HCT116 (cell line): ENCODE measurements around the gene NUBPL.

Experiments used
- CEBPB ChIP-seq: IDR thresholded peaks from 2 replicates; pipeline ENCODE4 v1.6.1; 2012; ENCODE audit warnings: low read depth
- SIN3A ChIP-seq: IDR thresholded peaks from 2 replicates; pipeline ENCODE4 v1.6.1; 2012; ENCODE audit warnings: low read depth
- ZNF274 ChIP-seq: fragments of 200-500 bp; sonication (Bioruptor generic); IDR thresholded peaks from 2 replicates; pipeline ENCODE4 v1.6.1; 2014; ENCODE audit warnings: mild to moderate bottlenecking, low read depth, low read length, inconsistent platforms
- TF ChIP-seq, protein P1 (sequence below), 3 experiments: fragments of 200-600 bp in 1 of 3; sonication (generic) in 1 of 3; IDR thresholded peaks in 2 of 3; conservative IDR thresholded peaks in 1 of 3; 2 replicates each; pipeline ENCODE4 v1.5.1; 2012 to 2017; ENCODE audit warnings: low read depth in 2 of 3, low read length in 2 of 3, antibody characterized with exemption in 1 of 3, borderline replicate concordance in 1 of 3, control low read depth in 1 of 3, mild to moderate bottlenecking in 1 of 3, mixed read lengths in 1 of 3, mixed run types in 1 of 3, moderate library complexity in 1 of 3; ENCODE audit not compliant: insufficient read depth in 1 of 3

DNA sequence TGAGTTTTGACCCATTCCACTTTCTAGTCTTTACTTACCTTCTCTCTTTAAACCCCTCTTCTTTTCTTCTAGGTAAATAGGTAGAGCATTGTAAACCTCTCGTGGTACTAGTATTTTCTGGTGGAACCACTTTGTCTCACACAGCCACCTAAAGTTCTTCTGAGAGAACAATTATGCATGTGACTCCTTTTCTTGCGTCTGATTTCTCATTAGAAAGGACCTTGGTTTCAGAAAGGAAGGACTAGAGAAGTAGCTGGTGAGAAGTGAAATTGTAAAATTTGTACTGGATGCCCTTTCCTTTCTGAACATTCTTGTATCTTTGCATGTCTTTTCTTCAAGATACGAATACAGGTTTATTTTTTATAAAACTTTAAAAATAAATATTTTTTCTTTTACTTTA is 99.0 kb downstream of the NUBPL start:
- TF ChIP-seq, protein P1, sequence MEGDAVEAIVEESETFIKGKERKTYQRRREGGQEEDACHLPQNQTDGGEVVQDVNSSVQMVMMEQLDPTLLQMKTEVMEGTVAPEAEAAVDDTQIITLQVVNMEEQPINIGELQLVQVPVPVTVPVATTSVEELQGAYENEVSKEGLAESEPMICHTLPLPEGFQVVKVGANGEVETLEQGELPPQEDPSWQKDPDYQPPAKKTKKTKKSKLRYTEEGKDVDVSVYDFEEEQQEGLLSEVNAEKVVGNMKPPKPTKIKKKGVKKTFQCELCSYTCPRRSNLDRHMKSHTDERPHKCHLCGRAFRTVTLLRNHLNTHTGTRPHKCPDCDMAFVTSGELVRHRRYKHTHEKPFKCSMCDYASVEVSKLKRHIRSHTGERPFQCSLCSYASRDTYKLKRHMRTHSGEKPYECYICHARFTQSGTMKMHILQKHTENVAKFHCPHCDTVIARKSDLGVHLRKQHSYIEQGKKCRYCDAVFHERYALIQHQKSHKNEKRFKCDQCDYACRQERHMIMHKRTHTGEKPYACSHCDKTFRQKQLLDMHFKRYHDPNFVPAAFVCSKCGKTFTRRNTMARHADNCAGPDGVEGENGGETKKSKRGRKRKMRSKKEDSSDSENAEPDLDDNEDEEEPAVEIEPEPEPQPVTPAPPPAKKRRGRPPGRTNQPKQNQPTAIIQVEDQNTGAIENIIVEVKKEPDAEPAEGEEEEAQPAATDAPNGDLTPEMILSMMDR (IDR thresholded peaks at IDR 0.05 in 2 of 3, conservative IDR thresholded peaks at IDR 0.05 in 1 of 3; ENCODE audit: borderline replicate concordance in 1 of 3, insufficient read depth in 1 of 3, low read depth in 2 of 3, low read length in 2 of 3) = no peak
- no peak for TF ChIP-seq CEBPB
- TF ChIP-seq SIN3A = no peak
- no peak for TF ChIP-seq ZNF274
